NCI-H146 (cell line): Measurements from ENCODE around the gene TPRA1.
"Not testable (repeated sequence)": the region's sequence is repeated elsewhere in the genome, so short reads cannot be mapped to it uniquely, and the experiment has no call there.

ENCODE experiments used
- DNase-seq: peaks from one replicate; lab custom pipeline; 2025; lab: John Stamatoyannopoulos, UW

The TPRA1 gene

GRCh38 chr3:127616836-127617605 is 26.5 kb upstream of the TPRA1 start:
- DNase-seq: no peak

- DNase-seq: no peak
These were observed 25.2 kb upstream of the TPRA1 start for GRCh38 chr3:127615631-127616305.

DNA sequence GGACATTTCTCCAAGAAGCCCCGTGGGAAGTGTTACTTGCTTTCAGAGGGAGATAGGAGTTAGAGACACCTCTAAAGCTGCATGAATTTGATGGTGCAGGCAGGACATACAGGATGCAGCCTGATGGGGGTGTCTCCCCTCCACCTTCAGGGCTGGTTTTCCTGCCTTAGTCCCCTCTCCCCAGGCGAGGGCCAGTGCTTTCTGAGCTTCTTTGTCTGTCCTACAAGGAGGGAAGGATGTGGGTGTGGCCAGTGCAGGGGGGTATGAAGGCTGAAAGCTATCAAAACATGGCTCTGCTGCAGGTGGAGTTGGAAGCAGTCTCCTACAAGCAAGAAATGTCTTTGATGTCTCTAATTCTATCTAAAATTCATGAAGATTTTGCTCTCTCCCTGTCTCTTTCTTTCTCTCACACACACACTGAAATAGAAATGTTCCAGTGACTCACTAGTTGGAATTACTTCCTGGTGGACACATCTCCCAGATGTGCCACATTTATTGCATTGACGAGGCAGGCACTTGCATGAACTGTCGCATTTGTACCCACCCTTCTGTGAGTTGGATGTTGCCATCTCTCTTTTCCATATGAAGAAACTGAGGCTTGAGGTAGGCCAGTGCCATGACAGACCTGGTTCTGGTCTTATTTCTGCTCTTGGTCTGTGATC is 24.5 kb upstream of the TPRA1 start:
- DNase-seq: peak; percentile 24

DNA sequence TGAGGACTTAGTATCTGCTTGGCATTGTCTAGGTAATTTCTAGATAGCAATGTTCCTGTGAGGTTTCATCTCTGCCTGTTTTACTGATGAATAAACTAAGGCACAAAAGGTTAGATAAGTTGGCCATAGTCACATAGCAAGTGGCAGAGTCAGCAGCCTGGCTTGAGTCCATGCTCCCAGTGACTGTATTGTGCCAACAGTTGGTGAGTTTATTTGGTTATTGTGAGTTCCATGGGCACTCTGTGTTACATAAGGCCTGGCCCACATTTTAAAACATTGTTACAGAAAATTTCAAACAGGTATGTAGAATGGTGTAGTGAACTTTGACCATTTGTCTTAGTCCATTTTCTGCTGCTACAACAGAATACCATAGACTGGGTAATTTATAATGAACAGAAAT is 22.9 kb upstream of the TPRA1 start:
- no peak for DNase-seq

DNA sequence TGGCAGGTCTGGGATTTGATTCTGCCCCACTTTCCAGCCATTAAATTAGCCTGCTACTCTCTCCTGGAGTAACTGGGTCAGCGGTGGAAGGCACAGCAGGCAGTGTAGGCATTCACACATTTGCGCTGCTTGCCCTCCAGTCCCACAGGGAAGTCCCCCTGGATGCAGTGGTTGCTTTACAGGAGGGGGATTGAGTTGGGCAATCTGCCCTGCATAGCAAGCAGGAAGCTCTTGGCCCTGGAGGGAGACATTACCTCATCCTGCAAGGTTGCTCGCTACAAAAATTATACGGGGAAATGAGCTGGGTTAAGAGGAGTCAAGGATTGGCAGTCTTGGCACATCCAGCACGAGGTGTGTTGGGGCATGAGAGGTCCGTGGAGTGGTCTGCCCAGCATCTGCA is 22.4 kb upstream of the TPRA1 start:
- no peak for DNase-seq

DNA sequence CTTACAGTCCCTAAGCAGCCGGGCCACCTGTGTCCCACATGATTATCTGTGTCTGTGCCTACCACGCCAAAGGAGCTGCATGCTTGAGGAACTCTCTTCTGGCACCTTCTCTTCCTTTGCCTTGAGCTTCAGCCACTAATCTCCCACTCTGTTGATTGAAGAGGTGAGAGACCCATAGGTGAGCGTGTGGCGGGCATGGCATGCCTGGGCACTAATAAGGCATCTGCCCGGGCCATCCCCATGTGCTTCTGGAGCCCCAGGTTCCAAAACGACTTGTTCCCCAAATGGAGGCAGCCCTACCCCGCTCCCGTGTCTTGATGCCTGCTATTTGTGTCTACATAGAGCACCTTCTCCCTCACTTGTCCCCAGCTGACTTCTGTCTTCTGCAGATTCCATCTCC is 20.7 kb upstream of the TPRA1 start:
- DNase-seq: no peak

DNA sequence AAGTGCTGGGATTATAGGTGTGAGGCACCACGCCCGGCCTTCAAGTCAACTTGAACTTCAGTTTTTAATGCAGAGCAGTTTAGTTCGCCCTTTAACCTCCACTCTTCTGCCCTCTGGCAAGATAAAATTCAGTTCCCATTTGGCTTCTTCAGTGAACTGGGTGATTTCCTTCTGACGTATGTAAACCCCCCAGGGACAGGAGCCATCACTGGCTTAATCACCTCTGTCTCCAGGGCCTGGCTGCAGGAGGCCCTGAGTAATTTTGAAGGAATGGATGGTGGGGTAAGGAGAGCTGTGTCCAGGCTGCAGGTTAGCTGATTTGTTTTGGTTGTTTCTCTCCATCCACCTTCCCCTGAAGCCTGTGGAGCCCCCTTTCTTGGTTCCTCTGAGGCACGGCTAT is 19.6 kb upstream of the TPRA1 start:
- no peak for DNase-seq

DNA sequence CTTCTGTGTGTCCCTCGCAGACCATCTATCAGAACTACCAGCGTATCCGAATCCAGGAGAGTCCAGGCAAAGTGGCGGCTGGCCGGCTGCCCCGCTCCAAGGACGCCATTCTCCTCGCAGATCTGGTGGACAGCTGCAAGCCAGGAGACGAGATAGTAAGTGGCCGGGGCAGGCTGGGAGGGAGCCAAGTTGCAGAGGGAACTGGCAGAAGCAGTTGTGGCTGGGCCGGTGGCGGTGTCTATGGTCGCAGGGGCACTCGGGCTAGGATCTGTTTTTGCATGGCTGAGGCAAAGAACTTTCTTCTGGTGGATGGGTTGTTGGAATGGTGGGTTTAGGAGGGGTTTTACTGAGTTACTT is 17.8 kb upstream of the TPRA1 start:
- DNase-seq: no peak

DNA sequence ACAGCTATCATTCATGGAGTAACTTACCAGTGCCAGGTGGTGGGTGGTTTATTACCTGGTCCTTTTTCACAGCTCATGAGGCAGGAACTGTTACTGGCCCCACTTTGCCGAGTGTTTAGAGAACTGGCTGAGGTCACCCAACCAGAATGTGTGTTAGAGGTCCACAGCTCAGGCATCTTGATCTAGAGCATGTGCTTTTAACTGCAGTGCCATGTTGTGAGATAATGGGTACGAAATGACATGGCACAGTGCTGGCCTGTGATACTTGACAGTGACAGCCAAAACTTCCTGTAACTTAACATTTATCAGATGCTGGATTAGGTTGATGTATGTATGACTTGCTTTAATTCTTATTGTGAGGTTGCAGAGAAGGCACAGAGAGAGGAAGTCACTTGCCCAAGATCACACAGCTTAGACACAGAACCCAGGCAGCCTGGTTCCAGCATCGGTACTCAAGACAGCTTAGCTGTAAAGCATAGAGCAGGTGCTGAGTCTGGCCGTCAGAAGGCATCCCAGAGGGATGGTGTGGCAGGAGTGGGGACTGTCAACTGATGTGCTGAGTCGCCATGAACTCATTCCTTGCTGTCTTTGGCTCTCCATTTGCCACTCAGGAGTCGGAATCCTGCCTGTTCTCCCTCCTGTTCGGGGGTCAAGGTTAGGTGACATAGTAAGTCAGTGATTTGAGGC is 17.3 kb upstream of the TPRA1 start:
- no peak for DNase-seq

- DNase-seq: no peak
These were observed 16.6 kb upstream of the TPRA1 start for GRCh38 chr3:127606981-127607595.

GRCh38 chr3:127606086-127606805 is 15.7 kb upstream of the TPRA1 start:
- DNase-seq: no peak

DNA sequence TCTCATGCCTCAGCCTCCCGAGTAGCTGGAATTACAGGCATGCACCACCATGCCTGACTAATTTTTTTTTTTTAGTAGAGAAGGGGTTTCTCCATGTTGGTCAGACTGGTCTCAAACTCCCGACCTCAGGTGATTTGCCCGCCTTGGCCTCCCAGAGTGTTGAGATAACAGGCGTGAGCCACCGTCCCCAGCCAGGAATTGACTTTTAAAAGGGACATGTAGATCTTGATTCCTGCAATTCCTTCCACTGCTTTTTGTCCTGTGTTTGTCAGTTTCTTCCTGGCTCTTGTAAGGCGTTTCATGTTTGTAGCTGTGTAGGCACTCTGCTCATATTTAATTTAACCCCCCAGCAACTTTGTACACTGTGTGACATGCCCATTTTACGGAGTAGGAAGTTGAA is 15.0 kb upstream of the TPRA1 start:
- DNase-seq: not testable (repeated sequence)

DNA sequence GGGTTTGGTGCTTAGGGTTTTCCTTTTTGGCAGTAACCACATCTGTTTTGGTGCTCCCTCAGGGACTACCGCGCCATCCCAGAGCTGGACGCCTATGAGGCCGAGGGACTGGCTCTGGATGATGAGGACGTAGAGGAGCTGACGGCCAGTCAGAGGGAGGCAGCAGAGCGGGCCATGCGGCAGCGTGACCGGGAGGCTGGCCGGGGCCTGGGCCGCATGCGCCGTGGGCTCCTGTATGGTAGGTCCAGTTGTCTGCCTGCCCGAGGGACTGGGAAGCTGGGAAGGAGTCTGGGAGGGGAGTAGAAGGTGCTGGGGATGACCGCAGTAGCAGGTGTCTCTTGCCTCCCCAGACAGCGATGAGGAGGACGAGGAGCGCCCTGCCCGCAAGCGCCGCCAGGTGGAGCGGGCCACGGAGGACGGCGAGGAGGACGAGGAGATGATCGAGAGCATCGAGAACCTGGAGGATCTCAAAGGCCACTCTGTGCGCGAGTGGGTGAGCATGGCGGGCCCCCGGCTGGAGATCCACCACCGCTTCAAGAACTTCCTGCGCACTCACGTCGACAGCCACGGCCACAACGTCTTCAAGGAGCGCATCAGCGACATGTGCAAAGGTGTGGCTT is 14.1 kb upstream of the TPRA1 start:
- no peak for DNase-seq

- DNase-seq: no peak
These were observed 13.5 kb upstream of the TPRA1 start for GRCh38 chr3:127604035-127604434.

DNA sequence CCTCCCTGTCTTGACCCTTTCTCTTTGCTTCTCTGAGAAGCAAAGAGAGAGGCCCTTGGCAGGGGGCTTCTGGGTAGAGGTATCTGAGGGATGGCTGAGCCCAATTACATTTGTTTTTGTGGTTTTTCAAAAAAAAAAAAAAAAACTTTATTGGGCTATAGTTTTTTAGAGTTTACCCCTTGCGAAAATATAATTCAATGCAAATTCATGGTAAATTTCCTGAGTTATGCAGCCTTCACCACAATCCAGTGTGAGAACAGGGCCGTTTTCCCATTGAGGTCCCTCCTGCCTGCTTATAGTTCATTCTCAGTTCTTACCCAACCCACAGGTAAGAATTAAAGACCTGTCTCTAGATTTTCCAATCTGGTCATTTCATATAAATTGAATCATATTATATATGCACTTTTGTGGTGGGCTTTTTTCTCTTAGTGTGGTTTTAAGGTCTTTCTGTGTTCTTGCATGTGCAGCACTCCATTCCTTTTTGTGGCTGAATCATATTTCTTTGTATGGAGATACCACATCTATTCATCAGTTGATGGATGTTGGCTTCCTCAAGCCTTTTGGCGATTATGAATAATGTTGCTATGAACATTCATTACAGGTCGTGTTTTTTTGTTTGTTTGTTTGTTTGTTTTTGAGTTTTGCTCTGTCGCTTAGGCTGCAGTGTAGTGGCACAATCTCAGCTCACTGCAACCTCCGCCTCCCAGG is 10.4 kb upstream of the TPRA1 start:
- DNase-seq: no peak

- peak; percentile 51 for DNase-seq
These were observed 8.5 kb upstream of the TPRA1 start for GRCh38 chr3:127598841-127599570.

DNA sequence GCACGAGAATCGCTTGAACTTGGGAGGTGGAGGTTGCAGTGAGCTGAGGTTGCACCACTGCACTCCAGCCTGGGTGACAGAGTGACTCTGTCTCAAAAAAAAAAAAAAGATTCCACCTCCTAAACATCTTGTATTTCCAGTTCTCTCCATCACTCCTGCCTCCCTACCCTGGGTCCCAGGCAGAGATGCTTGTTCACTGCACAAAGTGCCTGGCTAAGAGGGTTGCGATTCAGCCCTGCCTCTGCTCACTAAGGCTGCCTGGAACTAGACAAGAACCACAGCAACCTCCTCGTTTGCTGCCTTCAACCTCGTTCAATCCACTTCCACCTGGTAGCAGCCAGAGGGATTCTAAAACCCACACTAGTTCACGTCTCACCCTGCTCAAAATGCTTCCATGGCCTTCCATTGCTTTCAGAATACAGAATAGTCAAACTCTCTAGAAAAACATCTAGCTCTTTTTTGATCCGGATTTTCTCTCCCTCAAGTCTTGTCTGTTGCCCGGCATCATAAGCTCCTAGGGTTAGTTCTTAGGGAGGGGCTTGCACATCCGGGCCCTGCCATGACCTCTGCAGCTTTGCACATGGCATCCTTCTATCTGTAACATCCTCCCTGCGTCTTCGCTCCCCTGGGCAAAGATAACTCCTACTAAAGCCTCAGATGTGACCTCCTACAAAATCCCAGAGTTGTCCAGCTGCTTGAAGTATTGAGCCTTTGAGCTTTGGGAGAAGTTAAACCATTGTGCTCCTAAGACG is 6.7 kb upstream of the TPRA1 start:
- peak; percentile 25 for DNase-seq

DNA sequence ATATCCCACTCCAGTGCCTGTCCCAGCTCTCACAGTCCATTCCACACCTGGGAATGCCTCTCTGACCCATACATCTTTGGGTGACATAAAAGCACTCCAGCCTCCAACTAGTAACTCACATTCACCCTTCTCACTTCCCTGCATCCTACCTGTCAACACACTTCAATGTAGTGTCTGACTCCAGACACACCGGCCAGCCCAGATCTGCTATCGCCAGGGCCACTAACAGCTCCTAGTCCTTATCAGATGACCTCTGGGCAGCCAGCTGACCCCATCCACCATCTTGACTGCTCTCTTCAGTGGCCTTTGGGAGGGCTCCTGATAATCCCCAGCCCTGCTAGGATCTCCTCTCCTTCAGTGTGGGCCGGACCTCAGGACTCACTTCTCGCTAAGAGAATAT is 4.8 kb upstream of the TPRA1 start:
- DNase-seq: no peak

GRCh38 chr3:127593178-127593577 is 2.6 kb upstream of the TPRA1 start:
- no peak for DNase-seq
